Ishikawa (cell line): ENCODE measurements around the gene RMI2.

Experiments used
- EP300 ChIP-seq: IDR thresholded peaks from 2 replicates; pipeline ENCODE4 v1.6.1; 2012; ENCODE audit warnings: borderline replicate concordance
- RAD21 ChIP-seq: IDR thresholded peaks from 2 replicates; pipeline ENCODE4 v1.6.1; 2012; ENCODE audit warnings: low read depth
- YY1 ChIP-seq: IDR thresholded peaks from 2 replicates; pipeline ENCODE4 v1.6.1; 2012; ENCODE audit warnings: low read depth

DNA sequence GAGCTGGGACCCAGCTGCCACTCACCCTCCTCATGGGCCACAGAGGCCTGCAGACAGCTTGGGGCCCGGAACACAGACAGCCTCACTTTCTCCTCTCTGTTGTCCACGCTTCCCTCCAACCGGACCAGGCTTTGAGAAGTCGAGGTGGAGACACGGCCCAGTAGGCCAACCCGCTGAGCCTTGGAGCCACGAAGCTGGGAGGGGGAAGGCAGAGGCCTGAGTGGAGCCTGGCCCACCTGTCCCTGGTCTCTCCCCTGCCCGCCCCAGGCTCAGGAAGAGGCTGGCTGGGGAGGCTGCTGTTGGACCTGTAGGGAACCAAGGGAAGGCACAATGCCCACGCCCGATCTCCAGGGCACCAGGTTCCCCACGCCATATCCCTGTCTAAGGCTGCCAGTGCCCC, 48.1 kb downstream of the RMI2 start:
- TF ChIP-seq RAD21 (no peak), YY1 (no peak), EP300 (no peak)
